Stomach (tissue), 4 donors: ENCODE measurements around the gene PTBP3.

Source experiments
- CTCF ChIP-seq, 7 experiments: fragments of 450-650 bp in 4 of 7; fragments of 200-600 bp in 3 of 7; sonication (generic) in 3 of 7; IDR thresholded peaks; one replicate each; pipeline ENCODE4 v1.5.1; 2016 to 2019; ENCODE audit warnings: antibody characterized with exemption in 7 of 7, control low read depth in 2 of 7, mild to moderate bottlenecking in 1 of 7
- EP300 ChIP-seq: sonication (generic); formaldehyde crosslinking; IDR thresholded peaks from one replicate; pipeline ENCODE4 v1.6.1; 2017; ENCODE audit warnings: antibody characterized with exemption
- POLR2A ChIP-seq, 4 donors: fragments of 450-650 bp; IDR thresholded peaks; one replicate each; pipeline ENCODE4 v1.6.1; 2016; ENCODE audit warnings: antibody characterized with exemption in 4 of 4, control low read depth in 2 of 4, mild to moderate bottlenecking in 1 of 4, moderate library complexity in 1 of 4
- POLR2AphosphoS5 ChIP-seq, 3 donors: sonication (generic); formaldehyde crosslinking; IDR thresholded peaks; one replicate each; pipeline ENCODE4 v1.6.1; 2016; ENCODE audit warnings: antibody characterized with exemption in 3 of 3

- TF ChIP-seq CTCF (IDR thresholded peaks at IDR 0.05): no peak
- TF ChIP-seq POLR2A (IDR thresholded peaks at IDR 0.05): no peak
- TF ChIP-seq POLR2AphosphoS5 (IDR thresholded peaks at IDR 0.05): no peak
- TF ChIP-seq EP300: no peak
These were observed 153.6 kb downstream of the PTBP3 start for GRCh38 chr9:112179816-112180215.
